Measurements from ENCODE around the gene SBNO2. TPM values are rescaled to one million over a fixed set of nuclear protein-coding genes. Genes with fewer than 3 reads are reported as not detected.

Gene SBNO2
- total RNA-seq, 2 experiments from 2014 or later = 26.6 to 43.3 TPM

- Histone ChIP-seq H3K36me3 (ENCODE audit: insufficient read depth, low read length) (peaks cover 6% of the 10 kb centered on the region), H3K4me1 (ENCODE audit: insufficient read depth, low read length, poor library complexity, severe bottlenecking) (peaks cover 38% of the 10 kb centered on the region), H3K4me3 (ENCODE audit: low read depth, low read length, poor library complexity, severe bottlenecking) (peak overlapping the region; percentile 21), H3K9me2 (ENCODE audit: insufficient read depth, low read length) (no peaks in the 10 kb centered on the region), H3K9me3 (ENCODE audit: low read length) (no peaks in the 10 kb centered on the region), H4K20me1 (ENCODE audit: insufficient read depth, low read length) (peaks cover 3% of the 10 kb centered on the region; the same call in 1 of the 2 replicates), H3K4me2 (ENCODE audit: low read length) (peak overlapping the region; percentile 81), H2AFZ (ENCODE audit: low read length) (peak overlapping the region; percentile 90), H3K27ac (ENCODE audit: low read depth, low read length, poor library complexity, severe bottlenecking) (peak overlapping the region; percentile 80), H3K79me2 (ENCODE audit: insufficient read depth, low read depth, low read length) (no peaks in the 10 kb centered on the region)
- POLR2A ChIA-PET = no interaction called here
- no TSS peak for BruUV-seq (replicated peaks)
- CTCF ChIA-PET (ENCODE audit: unreplicated experiment) = no interaction called here
- DNase-seq (ENCODE audit: low spot score) = peak; percentile 50
- no peak for TF ChIP-seq CTCF (conservative IDR thresholded peaks at IDR 0.05; ENCODE audit: low read length)
- TF ChIP-seq EZH2phosphoT487 (IDR thresholded peaks at IDR 0.05; ENCODE audit: borderline replicate concordance, low read depth, low read length) = no peak
- intact Hi-C loops (cut with micrococcal nuclease; ENCODE audit: unreplicated experiment) = loop anchor here (5.0 kb wide), 2 partner anchors 34 to 79 kb away; partner anchors contain the start of genes ARHGAP45, RNU6-2 and TMEM259
Measured at GRCh38 chr19:1101337-1101698, 72.8 kb downstream of the SBNO2 start.

- intact Hi-C loops (cut with micrococcal nuclease; ENCODE audit: unreplicated experiment) = no loop called here
- Histone ChIP-seq H3K4me3 (ENCODE audit: low read depth, low read length, poor library complexity, severe bottlenecking) (no peak overlapping the region), H3K27ac (ENCODE audit: low read depth, low read length, poor library complexity, severe bottlenecking) (no peak overlapping the region), H3K4me1 (ENCODE audit: insufficient read depth, low read length, poor library complexity, severe bottlenecking) (peaks cover 46% of the 10 kb centered on the region), H3K4me2 (ENCODE audit: low read length) (no peak overlapping the region), H3K79me2 (ENCODE audit: insufficient read depth, low read depth, low read length) (peaks cover 16% of the 10 kb centered on the region), H4K20me1 (ENCODE audit: insufficient read depth, low read length) (0 out of 2 replicates have a peak, but pooled peaks cover 4% of the 10 kb centered on the region), H3K9me3 (ENCODE audit: low read length) (no peaks in the 10 kb centered on the region), H3K9me2 (ENCODE audit: insufficient read depth, low read length) (no peaks in the 10 kb centered on the region), H3K36me3 (ENCODE audit: insufficient read depth, low read length) (peaks cover 5% of the 10 kb centered on the region; the same call in 1 of the 2 replicates), H2AFZ (ENCODE audit: low read length) (no peak overlapping the region)
- no peak for DNase-seq (ENCODE audit: low spot score)
- POLR2A ChIA-PET = no interaction called here
- BruUV-seq (replicated peaks) = no TSS peak
- no peak for TF ChIP-seq CTCF (conservative IDR thresholded peaks at IDR 0.05; ENCODE audit: low read length)
- TF ChIP-seq EZH2phosphoT487 (IDR thresholded peaks at IDR 0.05; ENCODE audit: borderline replicate concordance, low read depth, low read length) = no peak
- CTCF ChIA-PET (ENCODE audit: unreplicated experiment) = no interaction called here
Measured at GRCh38 chr19:1098177-1099051, 75.7 kb downstream of the SBNO2 start.

GRCh38 chr19:1097810-1098176, 76.3 kb downstream of the SBNO2 start:
- DNase-seq (ENCODE audit: low spot score) = no peak
- Histone ChIP-seq H3K4me1 (ENCODE audit: insufficient read depth, low read length, poor library complexity, severe bottlenecking) (peaks cover 40% of the 10 kb centered on the region), H3K36me3 (ENCODE audit: insufficient read depth, low read length) (peaks cover 12% of the 10 kb centered on the region; the same call in 1 of the 2 replicates), H3K4me2 (ENCODE audit: low read length) (no peak overlapping the region), H3K9me3 (ENCODE audit: low read length) (no peaks in the 10 kb centered on the region), H3K79me2 (ENCODE audit: insufficient read depth, low read depth, low read length) (peaks cover 22% of the 10 kb centered on the region), H3K4me3 (ENCODE audit: low read depth, low read length, poor library complexity, severe bottlenecking) (no peak overlapping the region), H3K27ac (ENCODE audit: low read depth, low read length, poor library complexity, severe bottlenecking) (no peak overlapping the region), H2AFZ (ENCODE audit: low read length) (no peak overlapping the region), H3K9me2 (ENCODE audit: insufficient read depth, low read length) (no peaks in the 10 kb centered on the region), H4K20me1 (ENCODE audit: insufficient read depth, low read length) (0 out of 2 replicates have a peak, but pooled peaks cover 4% of the 10 kb centered on the region)
- ChIA-PET POLR2A (no interaction called here), CTCF (ENCODE audit: unreplicated experiment) (no interaction called here)
- intact Hi-C loops (cut with micrococcal nuclease; ENCODE audit: unreplicated experiment) = no loop called here
- TF ChIP-seq EZH2phosphoT487 (IDR thresholded peaks at IDR 0.05; ENCODE audit: borderline replicate concordance, low read depth, low read length) = no peak
- TF ChIP-seq CTCF (conservative IDR thresholded peaks at IDR 0.05; ENCODE audit: low read length) = no peak
- no TSS peak for BruUV-seq (replicated peaks)
